ENCODE measurements around the gene PPP1R8. TPM values are rescaled to one million over a fixed set of nuclear protein-coding genes. Genes with fewer than 3 reads are reported as not detected.

PPP1R8 gene
- total and polyA plus RNA-seq, 10 of the 15 experiments (the other 5 are each of a cell fraction or from before 2014, with no cell fraction given), result 10.2 to 77.0 (median 53.0) TPM

DNA sequence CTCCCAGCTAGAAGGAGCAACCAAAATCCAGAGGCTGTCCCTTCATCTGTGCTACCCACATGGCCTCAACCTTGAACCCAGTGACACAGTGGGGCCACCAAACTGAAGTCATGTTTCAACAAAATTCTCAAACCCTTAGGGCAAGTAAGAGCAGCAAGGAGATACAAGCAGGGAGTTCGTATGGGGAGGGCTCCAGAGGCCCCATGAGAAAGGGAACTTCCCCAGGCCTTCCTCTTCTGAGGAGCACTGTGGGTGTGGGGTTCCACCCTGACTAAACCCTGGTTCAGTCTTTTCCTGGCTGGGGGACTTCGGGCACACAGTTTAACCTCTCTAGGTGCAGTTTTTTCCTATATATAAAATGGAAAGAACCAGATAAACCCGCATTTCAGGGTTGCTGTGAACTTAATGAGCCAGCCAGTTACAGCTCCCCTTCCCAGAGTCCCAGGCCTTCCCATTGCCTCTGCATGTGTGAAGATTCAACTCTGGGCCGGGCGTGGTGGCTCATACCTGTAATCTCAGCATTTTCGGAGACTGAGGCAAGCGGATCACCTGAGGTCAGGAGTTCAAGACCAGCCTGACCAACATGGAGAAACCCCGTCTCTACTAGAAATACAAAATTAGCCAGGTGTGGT lies 33.8 kb downstream of the PPP1R8 start:
- ChIA-PET RAD21 (ENCODE audit: unreplicated experiment) (interaction anchor here (0.6 to 1.4 kb wide), 6 partner anchors 12 to 227 kb away, joined by 3 to 5 read pairs (median 4); partner anchors contain the start of gene EYA3), POLR2A (interaction anchor here (0.7 to 2.9 kb wide), 7 partner anchors 11 to 345 kb away, joined by 3 to 17 read pairs (median 8); no protein-coding TSS in a partner anchor), SMC1A (ENCODE audit: uncharacterized antibody, unreplicated experiment) (interaction anchor here (0.7 to 2.5 kb wide), 8 partner anchors 10 to 345 kb away, joined by 3 to 18 read pairs (median 5); no protein-coding TSS in a partner anchor), CTCF (interaction anchor here (1.0 to 1.8 kb wide), 3 partner anchors 64 to 223 kb away, joined by 3 to 6 read pairs (median 5); no protein-coding TSS in a partner anchor)
- in situ Hi-C loops (cut with MboI), result loop anchor here (5.0 kb wide), 2 partner anchors 113 to 223 kb away; partner anchors contain the start of gene EYA3
- intact Hi-C loops (cut with micrococcal nuclease; ENCODE audit: unreplicated experiment), result loop anchor here (10.0 kb wide), 1 partner anchor 310 kb away; the partner anchor contains the start of gene PTAFR
- peak overlapping the region; percentile 86 for H2AFZ ChIP-seq (ENCODE audit: control insufficient read depth, low read depth, low read length)
- no peaks in the 10 kb centered on the region for H3K79me2 ChIP-seq (ENCODE audit: control insufficient read depth, insufficient read depth, low read length)
- peak overlapping the region; percentile 62 for H3K4me2 ChIP-seq (ENCODE audit: control insufficient read depth, insufficient read depth)
- H3K4me3 ChIP-seq, result no peak overlapping the region
- peaks cover 53% of the 10 kb centered on the region for H3K4me1 ChIP-seq (ENCODE audit: control insufficient read depth, insufficient read depth, low read length)
- FAIRE-seq (no peak), ATAC-seq (peak; percentile 68), DNase-seq (ENCODE audit: low read depth, low spot score) (peak; percentile 58)
- 12% methylated on average over 7 of the region's 8 CpGs for WGBS (ENCODE audit: insufficient coverage, insufficient replicate concordance, low lambda C conversion rate, missing lambda C conversion rate)
- no TSS peak for BruUV-seq (replicated peaks)
- no peaks in the 10 kb centered on the region for H3K27me3 ChIP-seq (replicated peaks in 1 of 2; ENCODE audit: control insufficient read depth in 2 of 2, insufficient read depth in 2 of 2, low read length in 1 of 2)
- H3K9me3 ChIP-seq (replicated peaks; ENCODE audit: control insufficient read depth, insufficient read depth, low read length), result no peaks in the 10 kb centered on the region; the same call in 2 of the 3 replicates
- peak overlapping the region; percentile 68 for H3K9ac ChIP-seq (ENCODE audit: control insufficient read depth, insufficient read depth, low read length)
- no peaks in the 10 kb centered on the region for H3K36me3 ChIP-seq (ENCODE audit: control insufficient read depth in 2 of 2, insufficient read depth in 2 of 2, low read length in 1 of 2)
- no peaks in the 10 kb centered on the region for H4K20me1 ChIP-seq (ENCODE audit: control insufficient read depth, insufficient read depth)
- peak overlapping the region; percentile 87 for H3K27ac ChIP-seq (ENCODE audit: control insufficient read depth, insufficient read depth)
- TF ChIP-seq, protein P1, sequence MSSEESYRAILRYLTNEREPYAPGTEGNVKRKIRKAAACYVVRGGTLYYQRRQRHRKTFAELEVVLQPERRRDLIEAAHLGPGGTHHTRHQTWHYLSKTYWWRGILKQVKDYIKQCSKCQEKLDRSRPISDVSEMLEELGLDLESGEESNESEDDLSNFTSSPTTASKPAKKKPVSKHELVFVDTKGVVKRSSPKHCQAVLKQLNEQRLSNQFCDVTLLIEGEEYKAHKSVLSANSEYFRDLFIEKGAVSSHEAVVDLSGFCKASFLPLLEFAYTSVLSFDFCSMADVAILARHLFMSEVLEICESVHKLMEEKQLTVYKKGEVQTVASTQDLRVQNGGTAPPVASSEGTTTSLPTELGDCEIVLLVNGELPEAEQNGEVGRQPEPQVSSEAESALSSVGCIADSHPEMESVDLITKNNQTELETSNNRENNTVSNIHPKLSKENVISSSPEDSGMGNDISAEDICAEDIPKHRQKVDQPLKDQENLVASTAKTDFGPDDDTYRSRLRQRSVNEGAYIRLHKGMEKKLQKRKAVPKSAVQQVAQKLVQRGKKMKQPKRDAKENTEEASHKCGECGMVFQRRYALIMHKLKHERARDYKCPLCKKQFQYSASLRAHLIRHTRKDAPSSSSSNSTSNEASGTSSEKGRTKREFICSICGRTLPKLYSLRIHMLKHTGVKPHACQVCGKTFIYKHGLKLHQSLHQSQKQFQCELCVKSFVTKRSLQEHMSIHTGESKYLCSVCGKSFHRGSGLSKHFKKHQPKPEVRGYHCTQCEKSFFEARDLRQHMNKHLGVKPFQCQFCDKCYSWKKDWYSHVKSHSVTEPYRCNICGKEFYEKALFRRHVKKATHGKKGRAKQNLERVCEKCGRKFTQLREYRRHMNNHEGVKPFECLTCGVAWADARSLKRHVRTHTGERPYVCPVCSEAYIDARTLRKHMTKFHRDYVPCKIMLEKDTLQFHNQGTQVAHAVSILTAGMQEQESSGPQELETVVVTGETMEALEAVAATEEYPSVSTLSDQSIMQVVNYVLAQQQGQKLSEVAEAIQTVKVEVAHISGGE (CRISPR knock-in tag; IDR thresholded peaks at IDR 0.05), result no peak
- TF ChIP-seq TAF1 (IDR thresholded peaks at IDR 0.05; ENCODE audit: borderline replicate concordance, low read depth, low read length) (0 out of 2 replicates have a peak, but pooled peaks have one; percentile 9), SUPT20H (IDR thresholded peaks at IDR 0.05; ENCODE audit: borderline replicate concordance, control insufficient read depth, low read depth, low read length) (no peak), MYB (IDR thresholded peaks at IDR 0.05; ENCODE audit: borderline replicate concordance, low read depth, low read length) (no peak), ETV6 (conservative IDR thresholded peaks at IDR 0.05 in 1 of 2, IDR thresholded peaks at IDR 0.05 in 1 of 2; ENCODE audit: borderline replicate concordance in 1 of 2, low read depth in 1 of 2) (0 out of 4 replicates have a peak, but pooled peaks of 1 of the 2 experiments have one; percentile 29), MTA3 (IDR thresholded peaks at IDR 0.05; ENCODE audit: borderline replicate concordance, low read length) (no peak), NFYA (IDR thresholded peaks at IDR 0.05; ENCODE audit: borderline replicate concordance, low read depth, low read length) (no peak), NR2F1 (conservative IDR thresholded peaks at IDR 0.05) (0 out of 2 replicates have a peak, but pooled peaks have one; percentile 20), RUNX3 (IDR thresholded peaks at IDR 0.05; ENCODE audit: low read length) (peak; percentile 37), ZNF207 (IDR thresholded peaks at IDR 0.05; ENCODE audit: borderline replicate concordance) (no peak), RBBP5 (conservative IDR thresholded peaks at IDR 0.05) (no peak), WRNIP1 (IDR thresholded peaks at IDR 0.05; ENCODE audit: borderline replicate concordance, low read depth, low read length) (no peak)
- TF ChIP-seq, protein P2, sequence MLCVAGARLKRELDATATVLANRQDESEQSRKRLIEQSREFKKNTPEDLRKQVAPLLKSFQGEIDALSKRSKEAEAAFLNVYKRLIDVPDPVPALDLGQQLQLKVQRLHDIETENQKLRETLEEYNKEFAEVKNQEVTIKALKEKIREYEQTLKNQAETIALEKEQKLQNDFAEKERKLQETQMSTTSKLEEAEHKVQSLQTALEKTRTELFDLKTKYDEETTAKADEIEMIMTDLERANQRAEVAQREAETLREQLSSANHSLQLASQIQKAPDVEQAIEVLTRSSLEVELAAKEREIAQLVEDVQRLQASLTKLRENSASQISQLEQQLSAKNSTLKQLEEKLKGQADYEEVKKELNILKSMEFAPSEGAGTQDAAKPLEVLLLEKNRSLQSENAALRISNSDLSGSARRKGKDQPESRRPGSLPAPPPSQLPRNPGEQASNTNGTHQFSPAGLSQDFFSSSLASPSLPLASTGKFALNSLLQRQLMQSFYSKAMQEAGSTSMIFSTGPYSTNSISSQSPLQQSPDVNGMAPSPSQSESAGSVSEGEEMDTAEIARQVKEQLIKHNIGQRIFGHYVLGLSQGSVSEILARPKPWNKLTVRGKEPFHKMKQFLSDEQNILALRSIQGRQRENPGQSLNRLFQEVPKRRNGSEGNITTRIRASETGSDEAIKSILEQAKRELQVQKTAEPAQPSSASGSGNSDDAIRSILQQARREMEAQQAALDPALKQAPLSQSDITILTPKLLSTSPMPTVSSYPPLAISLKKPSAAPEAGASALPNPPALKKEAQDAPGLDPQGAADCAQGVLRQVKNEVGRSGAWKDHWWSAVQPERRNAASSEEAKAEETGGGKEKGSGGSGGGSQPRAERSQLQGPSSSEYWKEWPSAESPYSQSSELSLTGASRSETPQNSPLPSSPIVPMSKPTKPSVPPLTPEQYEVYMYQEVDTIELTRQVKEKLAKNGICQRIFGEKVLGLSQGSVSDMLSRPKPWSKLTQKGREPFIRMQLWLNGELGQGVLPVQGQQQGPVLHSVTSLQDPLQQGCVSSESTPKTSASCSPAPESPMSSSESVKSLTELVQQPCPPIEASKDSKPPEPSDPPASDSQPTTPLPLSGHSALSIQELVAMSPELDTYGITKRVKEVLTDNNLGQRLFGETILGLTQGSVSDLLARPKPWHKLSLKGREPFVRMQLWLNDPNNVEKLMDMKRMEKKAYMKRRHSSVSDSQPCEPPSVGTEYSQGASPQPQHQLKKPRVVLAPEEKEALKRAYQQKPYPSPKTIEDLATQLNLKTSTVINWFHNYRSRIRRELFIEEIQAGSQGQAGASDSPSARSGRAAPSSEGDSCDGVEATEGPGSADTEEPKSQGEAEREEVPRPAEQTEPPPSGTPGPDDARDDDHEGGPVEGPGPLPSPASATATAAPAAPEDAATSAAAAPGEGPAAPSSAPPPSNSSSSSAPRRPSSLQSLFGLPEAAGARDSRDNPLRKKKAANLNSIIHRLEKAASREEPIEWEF (IDR thresholded peaks at IDR 0.05; ENCODE audit: insufficient replicate concordance, low read depth, low read length), result no peak
